ENCODE data around the gene ZMAT5.

The ZMAT5 gene

DNA sequence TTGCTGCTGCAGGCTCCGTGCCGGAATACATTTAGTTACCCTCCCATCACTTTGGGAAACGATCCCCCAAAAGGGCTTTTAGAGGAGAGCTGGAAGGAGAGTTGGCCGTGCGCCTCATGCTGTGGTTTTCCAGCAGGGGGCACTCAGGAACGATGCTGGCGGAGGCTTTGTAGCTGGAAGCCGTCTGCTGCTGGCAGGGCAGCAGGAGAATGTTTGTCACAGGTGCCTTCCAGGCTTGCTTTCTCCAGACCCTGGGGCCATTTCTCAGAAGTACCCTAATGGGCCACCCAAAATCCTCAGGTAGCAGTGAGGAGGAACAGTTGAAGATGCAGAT is 77.0 kb downstream of the ZMAT5 start (continued):
- TF ChIP-seq SALL2 (tag by site-specific recombination; IDR thresholded peaks at IDR 0.05; ENCODE audit: borderline replicate concordance) (no peak), ZNF768 (tag by site-specific recombination; IDR thresholded peaks at IDR 0.05) (no peak), ZBTB1 (tag by site-specific recombination; IDR thresholded peaks at IDR 0.05) (no peak), ZNF514 (tag by site-specific recombination; IDR thresholded peaks at IDR 0.05) (no peak), MZF1 (tag by site-specific recombination; IDR thresholded peaks at IDR 0.05; ENCODE audit: borderline replicate concordance) (no peak), ZNF747 (tag by site-specific recombination; IDR thresholded peaks at IDR 0.05) (no peak), ZNF169 (tag by site-specific recombination; IDR thresholded peaks at IDR 0.05) (no peak), ZNF830 (tag by site-specific recombination; IDR thresholded peaks at IDR 0.05; ENCODE audit: low read depth) (no peak), ZNF2 (tag by site-specific recombination; IDR thresholded peaks at IDR 0.05) (0 out of 2 replicates have a peak, but pooled peaks have one; percentile 64), ZNF654 (tag by site-specific recombination; IDR thresholded peaks at IDR 0.05; ENCODE audit: low read depth) (peak; percentile 61), GLI4 (tag by site-specific recombination; IDR thresholded peaks at IDR 0.05) (no peak), ZNF529 (tag by site-specific recombination; IDR thresholded peaks at IDR 0.05; ENCODE audit: insufficient replicate concordance) (no peak), GLIS1 (tag by site-specific recombination; IDR thresholded peaks at IDR 0.05) (peak; percentile 25; the same call in 1 of the 2 replicates), ZNF530 (tag by site-specific recombination; IDR thresholded peaks at IDR 0.05; ENCODE audit: low read depth) (no peak), ZNF174 (tag by site-specific recombination; IDR thresholded peaks at IDR 0.05) (no peak), ZSCAN30 (tag by site-specific recombination; IDR thresholded peaks at IDR 0.05) (peak; percentile 89), ZNF155 (tag by site-specific recombination; IDR thresholded peaks at IDR 0.05) (no peak)
- TF ChIP-seq, protein P1, sequence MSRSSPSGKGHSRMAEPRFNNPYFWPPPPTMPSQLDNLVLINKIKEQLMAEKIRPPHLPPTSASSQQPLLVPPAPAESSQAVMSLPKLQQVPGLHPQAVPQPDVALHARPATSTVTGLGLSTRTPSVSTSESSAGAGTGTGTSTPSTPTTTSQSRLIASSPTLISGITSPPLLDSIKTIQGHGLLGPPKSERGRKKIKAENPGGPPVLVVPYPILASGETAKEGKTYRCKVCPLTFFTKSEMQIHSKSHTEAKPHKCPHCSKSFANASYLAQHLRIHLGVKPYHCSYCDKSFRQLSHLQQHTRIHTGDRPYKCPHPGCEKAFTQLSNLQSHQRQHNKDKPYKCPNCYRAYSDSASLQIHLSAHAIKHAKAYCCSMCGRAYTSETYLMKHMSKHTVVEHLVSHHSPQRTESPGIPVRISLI (tag by site-specific recombination; IDR thresholded peaks at IDR 0.05): no peak
- TF ChIP-seq, protein P2, sequence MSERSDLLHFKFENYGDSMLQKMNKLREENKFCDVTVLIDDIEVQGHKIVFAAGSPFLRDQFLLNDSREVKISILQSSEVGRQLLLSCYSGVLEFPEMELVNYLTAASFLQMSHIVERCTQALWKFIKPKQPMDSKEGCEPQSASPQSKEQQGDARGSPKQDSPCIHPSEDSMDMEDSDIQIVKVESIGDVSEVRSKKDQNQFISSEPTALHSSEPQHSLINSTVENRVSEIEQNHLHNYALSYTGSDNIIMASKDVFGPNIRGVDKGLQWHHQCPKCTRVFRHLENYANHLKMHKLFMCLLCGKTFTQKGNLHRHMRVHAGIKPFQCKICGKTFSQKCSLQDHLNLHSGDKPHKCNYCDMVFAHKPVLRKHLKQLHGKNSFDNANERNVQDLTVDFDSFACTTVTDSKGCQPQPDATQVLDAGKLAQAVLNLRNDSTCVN (tag by site-specific recombination; optimal IDR thresholded peaks at IDR 0.05): no peak
- TF ChIP-seq, protein P3, sequence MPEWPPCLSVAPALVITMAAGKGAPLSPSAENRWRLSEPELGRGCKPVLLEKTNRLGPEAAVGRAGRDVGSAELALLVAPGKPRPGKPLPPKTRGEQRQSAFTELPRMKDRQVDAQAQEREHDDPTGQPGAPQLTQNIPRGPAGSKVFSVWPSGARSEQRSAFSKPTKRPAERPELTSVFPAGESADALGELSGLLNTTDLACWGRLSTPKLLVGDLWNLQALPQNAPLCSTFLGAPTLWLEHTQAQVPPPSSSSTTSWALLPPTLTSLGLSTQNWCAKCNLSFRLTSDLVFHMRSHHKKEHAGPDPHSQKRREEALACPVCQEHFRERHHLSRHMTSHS (tag by site-specific recombination; IDR thresholded peaks at IDR 0.05): no peak

DNA sequence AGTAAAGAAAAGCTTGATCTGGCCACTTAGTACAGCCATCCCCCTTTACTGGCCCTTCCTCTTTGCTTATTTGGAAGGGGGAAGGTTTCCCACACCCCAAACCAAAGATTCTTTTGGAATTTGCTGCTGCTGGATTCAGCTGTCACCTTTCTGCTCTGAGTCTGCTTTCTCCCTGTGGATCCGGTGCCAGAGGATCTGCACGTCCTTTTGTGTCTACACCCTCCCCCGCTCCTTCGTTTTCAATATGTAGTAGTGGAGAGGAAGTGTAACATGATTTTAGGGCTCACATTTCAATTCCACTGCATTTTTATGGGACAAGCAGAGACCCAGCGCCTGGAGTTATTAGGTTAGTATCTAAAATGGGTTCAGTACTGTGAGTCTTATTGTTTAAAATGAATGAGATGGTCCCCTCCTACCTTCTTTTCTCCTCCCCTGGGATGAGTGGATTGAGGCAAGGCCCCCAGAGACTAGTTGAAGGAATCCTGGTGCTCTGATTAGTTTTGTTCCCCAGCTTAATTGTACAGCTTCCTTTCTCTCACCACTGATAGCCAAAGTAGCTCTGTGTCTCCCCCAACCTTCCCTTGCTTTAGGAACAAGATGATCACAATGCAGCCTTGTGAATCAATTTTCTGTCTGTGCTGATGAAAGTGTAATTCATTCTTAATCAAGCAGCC is 77.5 kb downstream of the ZMAT5 start:
- peaks cover 6 to 73% of the 10 kb centered on the region in 2 experiments; a peak in 2 of 3 replicates for H3K36me3 ChIP-seq (ENCODE audit: control insufficient read depth in 2 of 2, insufficient read depth in 1 of 2, low read length in 2 of 2)
- CTCF ChIA-PET: interaction anchor here (0.5 to 4.0 kb wide), 39 partner anchors 10 to 598 kb away, joined by 3 to 43 read pairs (median 4); no protein-coding TSS in a partner anchor

More for the DNA sequence above, 77.5 kb downstream of the ZMAT5 start:
- Histone ChIP-seq H3K4me3 (ENCODE audit: low read depth, low read length) (no peak overlapping the region), H3K9me3 (ENCODE audit: control insufficient read depth, insufficient read depth, low read depth, low read length) (no peaks in the 10 kb centered on the region), H3K27ac (ENCODE audit: extremely low read depth, low read depth, low read length) (no peak overlapping the region), H3K4me1 (ENCODE audit: control insufficient read depth, insufficient read depth, low read length) (peaks cover 4% of the 10 kb centered on the region; the same call in 1 of the 2 replicates)
- TF ChIP-seq ZBTB17 (tag by site-specific recombination; IDR thresholded peaks at IDR 0.05) (0 out of 2 replicates have a peak, but pooled peaks have one; percentile 13), PRDM1 (tag by site-specific recombination; IDR thresholded peaks at IDR 0.05) (peak; percentile 32; the same call in 1 of the 2 replicates)
- TF ChIP-seq, protein P4, sequence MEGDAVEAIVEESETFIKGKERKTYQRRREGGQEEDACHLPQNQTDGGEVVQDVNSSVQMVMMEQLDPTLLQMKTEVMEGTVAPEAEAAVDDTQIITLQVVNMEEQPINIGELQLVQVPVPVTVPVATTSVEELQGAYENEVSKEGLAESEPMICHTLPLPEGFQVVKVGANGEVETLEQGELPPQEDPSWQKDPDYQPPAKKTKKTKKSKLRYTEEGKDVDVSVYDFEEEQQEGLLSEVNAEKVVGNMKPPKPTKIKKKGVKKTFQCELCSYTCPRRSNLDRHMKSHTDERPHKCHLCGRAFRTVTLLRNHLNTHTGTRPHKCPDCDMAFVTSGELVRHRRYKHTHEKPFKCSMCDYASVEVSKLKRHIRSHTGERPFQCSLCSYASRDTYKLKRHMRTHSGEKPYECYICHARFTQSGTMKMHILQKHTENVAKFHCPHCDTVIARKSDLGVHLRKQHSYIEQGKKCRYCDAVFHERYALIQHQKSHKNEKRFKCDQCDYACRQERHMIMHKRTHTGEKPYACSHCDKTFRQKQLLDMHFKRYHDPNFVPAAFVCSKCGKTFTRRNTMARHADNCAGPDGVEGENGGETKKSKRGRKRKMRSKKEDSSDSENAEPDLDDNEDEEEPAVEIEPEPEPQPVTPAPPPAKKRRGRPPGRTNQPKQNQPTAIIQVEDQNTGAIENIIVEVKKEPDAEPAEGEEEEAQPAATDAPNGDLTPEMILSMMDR (tag by site-specific recombination; IDR thresholded peaks at IDR 0.05): no peak
- TF ChIP-seq, protein P5, sequence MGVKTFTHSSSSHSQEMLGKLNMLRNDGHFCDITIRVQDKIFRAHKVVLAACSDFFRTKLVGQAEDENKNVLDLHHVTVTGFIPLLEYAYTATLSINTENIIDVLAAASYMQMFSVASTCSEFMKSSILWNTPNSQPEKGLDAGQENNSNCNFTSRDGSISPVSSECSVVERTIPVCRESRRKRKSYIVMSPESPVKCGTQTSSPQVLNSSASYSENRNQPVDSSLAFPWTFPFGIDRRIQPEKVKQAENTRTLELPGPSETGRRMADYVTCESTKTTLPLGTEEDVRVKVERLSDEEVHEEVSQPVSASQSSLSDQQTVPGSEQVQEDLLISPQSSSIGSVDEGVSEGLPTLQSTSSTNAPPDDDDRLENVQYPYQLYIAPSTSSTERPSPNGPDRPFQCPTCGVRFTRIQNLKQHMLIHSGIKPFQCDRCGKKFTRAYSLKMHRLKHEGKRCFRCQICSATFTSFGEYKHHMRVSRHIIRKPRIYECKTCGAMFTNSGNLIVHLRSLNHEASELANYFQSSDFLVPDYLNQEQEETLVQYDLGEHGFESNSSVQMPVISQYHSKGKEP (tag by site-specific recombination; IDR thresholded peaks at IDR 0.05): peak; percentile 25; the same call in 1 of the 2 replicates
- TF ChIP-seq, protein P6, sequence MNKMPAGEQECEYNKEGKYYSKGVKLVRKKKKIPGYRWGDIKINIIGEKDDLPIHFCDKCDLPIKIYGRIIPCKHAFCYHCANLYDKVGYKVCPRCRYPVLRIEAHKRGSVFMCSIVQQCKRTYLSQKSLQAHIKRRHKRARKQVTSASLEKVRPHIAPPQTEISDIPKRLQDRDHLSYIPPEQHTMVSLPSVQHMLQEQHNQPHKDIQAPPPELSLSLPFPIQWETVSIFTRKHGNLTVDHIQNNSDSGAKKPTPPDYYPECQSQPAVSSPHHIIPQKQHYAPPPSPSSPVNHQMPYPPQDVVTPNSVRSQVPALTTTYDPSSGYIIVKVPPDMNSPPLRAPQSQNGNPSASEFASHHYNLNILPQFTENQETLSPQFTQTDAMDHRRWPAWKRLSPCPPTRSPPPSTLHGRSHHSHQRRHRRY (tag by site-specific recombination; IDR thresholded peaks at IDR 0.05): no peak
- POLR2A ChIA-PET: interaction anchor here (0.6 to 1.7 kb wide), 2 partner anchors 13 to 544 kb away, joined by 3 to 7 read pairs; no protein-coding TSS in a partner anchor

Measured in HEK293 (cell line).